Uterus (tissue), 4 donors: ENCODE results near the gene LRP8. TPM values are rescaled to one million over a fixed set of nuclear protein-coding genes. Genes with fewer than 3 reads are reported as not detected.

Experiments
- DNase-seq, 2 donors: peaks; one replicate each; pipeline ENCODE4 v3.0.0-alpha.2; 2019 to 2020
- H3K27ac ChIP-seq, 2 donors: fragments of 200-600 bp; sonication (generic); 1 replicate in 1 of 2; 2 replicates in 1 of 2; pipeline ENCODE4 v1.5.1; 2016 to 2018
- H3K27me3 ChIP-seq, 2 donors: fragments of 200-600 bp; sonication (generic); one replicate each; pipeline ENCODE4 v1.5.1; 2018 to 2019; ENCODE audit warnings: control low read depth in 1 of 2
- H3K36me3 ChIP-seq, 2 donors: fragments of 200-600 bp; sonication (generic); one replicate each; pipeline ENCODE4 v1.5.1; 2019; ENCODE audit warnings: control low read depth in 1 of 2
- H3K4me1 ChIP-seq, 2 donors: fragments of 200-600 bp; sonication (generic); one replicate each; pipeline ENCODE4 v1.5.1; 2018 to 2019; ENCODE audit warnings: control low read depth in 1 of 2
- H3K4me3 ChIP-seq, 2 donors: fragments of 200-600 bp; sonication (generic); 1 replicate in 1 of 2; 2 replicates in 1 of 2; pipeline ENCODE4 v1.5.1; 2018 to 2019; ENCODE audit warnings: mild to moderate bottlenecking in 1 of 2
- H3K9me3 ChIP-seq, 2 donors: fragments of 200-600 bp; sonication (generic); one replicate each; pipeline ENCODE4 v1.5.1; 2019; ENCODE audit warnings: control low read depth in 1 of 2
- POLR2A ChIP-seq, 2 donors: fragments of 450-650 bp; IDR thresholded peaks; one replicate each; pipeline ENCODE4 v1.6.1; 2016; ENCODE audit warnings: antibody characterized with exemption in 2 of 2, mild to moderate bottlenecking in 1 of 2, moderate library complexity in 1 of 2
- intact Hi-C: fragments of 100-400 bp; cut with DNase I; formaldehyde crosslinking; loops from one replicate; pipeline ENCODE4 v1.15.1; 2023; ENCODE audit warnings: low total_unique reads
- total RNA-seq, 4 donors: library from RNA; depleted of rRNA in 3 of 4; stranded (reverse); fragments of >200 nt in 3 of 4; gene quantifications; one replicate each; pipeline versions ENCODE4 v1.1.0 to v1.2.4, GENCODE V29; 2014 to 2023
- TF ChIP-seq, protein P1 (sequence below), 4 experiments: fragments of 200-600 bp in 2 of 4; fragments of 450-650 bp in 2 of 4; sonication (generic) in 2 of 4; IDR thresholded peaks; one replicate each; pipeline ENCODE4 v1.5.1; 2016 to 2019; ENCODE audit warnings: antibody characterized with exemption in 4 of 4, mild to moderate bottlenecking in 2 of 4, moderate library complexity in 1 of 4
- donor health status: DM: yes; HTN: yes; CAD: no.

Gene LRP8
- total RNA-seq, 4 donors from 2014 or later: 1.5 to 15.3 (median 8.5) TPM

- TF ChIP-seq, protein P1, sequence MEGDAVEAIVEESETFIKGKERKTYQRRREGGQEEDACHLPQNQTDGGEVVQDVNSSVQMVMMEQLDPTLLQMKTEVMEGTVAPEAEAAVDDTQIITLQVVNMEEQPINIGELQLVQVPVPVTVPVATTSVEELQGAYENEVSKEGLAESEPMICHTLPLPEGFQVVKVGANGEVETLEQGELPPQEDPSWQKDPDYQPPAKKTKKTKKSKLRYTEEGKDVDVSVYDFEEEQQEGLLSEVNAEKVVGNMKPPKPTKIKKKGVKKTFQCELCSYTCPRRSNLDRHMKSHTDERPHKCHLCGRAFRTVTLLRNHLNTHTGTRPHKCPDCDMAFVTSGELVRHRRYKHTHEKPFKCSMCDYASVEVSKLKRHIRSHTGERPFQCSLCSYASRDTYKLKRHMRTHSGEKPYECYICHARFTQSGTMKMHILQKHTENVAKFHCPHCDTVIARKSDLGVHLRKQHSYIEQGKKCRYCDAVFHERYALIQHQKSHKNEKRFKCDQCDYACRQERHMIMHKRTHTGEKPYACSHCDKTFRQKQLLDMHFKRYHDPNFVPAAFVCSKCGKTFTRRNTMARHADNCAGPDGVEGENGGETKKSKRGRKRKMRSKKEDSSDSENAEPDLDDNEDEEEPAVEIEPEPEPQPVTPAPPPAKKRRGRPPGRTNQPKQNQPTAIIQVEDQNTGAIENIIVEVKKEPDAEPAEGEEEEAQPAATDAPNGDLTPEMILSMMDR (IDR thresholded peaks at IDR 0.05): no peak
- TF ChIP-seq POLR2A (IDR thresholded peaks at IDR 0.05): no peak
- Histone ChIP-seq H3K9me3 (no peaks in the 10 kb centered on the region), H3K4me3 (no peak overlapping the region), H3K4me1 (no peaks in the 10 kb centered on the region), H3K27me3 (no peaks in the 10 kb centered on the region), H3K36me3 (no peaks in the 10 kb centered on the region), H3K27ac (no peak overlapping the region)
- no peak for DNase-seq
- intact Hi-C loops: no loop called here
Observed at GRCh38 chr1:53346814-53347176, 18.9 kb upstream of the LRP8 start.

GRCh38 chr1:53345996-53346813 lies 18.3 kb upstream of the LRP8 start:
- no peaks in the 10 kb centered on the region for H3K27me3 ChIP-seq
- no peaks in the 10 kb centered on the region for H3K4me1 ChIP-seq
- no peak overlapping the region for H3K4me3 ChIP-seq
- no peaks in the 10 kb centered on the region for H3K36me3 ChIP-seq
- no peaks in the 10 kb centered on the region for H3K9me3 ChIP-seq
- H3K27ac ChIP-seq: no peak overlapping the region
- intact Hi-C loops: no loop called here
- DNase-seq: no peak
- no peak for TF ChIP-seq POLR2A (IDR thresholded peaks at IDR 0.05)
- TF ChIP-seq, protein P1 (IDR thresholded peaks at IDR 0.05): no peak

DNA sequence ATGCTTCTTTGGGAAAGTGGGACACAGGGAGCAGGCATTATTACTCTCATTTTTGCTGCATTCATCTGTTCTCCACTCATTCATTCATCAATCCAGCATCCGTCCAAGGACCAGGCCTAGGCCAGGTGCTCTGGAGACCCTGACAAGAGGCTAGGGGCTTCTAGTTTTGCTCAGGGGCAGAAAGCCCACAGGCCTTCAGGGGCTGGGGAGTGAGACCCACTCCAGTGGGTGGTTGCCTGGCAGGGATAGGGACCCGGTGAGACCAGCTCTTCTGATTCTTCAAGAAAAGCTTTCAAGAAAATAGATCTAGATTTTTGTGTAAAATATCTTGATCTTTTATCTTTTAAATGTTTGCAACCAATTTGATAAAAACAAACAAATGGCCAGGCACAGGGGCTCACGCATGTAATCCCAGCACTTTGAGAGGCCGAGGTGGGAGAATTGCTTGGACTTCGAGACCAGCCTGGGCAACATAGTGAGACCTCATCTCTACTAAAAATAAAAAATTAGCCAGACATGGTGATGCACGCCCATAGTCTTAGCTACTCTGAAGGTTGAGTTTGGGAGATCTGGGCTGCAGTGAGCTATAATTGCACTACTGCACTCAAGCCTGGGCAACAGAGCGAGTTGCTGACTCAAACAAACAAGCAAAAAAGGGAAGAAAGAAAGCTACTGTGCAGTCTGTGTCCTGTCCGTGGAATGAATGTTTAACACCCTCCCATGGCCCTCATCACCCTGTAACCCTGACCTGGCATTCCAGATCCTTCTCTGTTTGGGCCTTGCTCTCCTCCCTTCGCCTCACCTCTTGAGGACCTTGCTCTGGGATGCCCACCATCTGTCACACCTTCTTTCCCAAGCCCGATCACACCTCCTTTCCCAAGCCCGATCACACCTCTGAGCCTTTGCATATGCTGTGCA lies 17.3 kb upstream of the LRP8 start:
- no peak for DNase-seq
- Histone ChIP-seq H3K36me3 (no peaks in the 10 kb centered on the region), H3K4me3 (no peak overlapping the region), H3K27ac (no peak overlapping the region), H3K4me1 (no peaks in the 10 kb centered on the region), H3K9me3 (no peaks in the 10 kb centered on the region), H3K27me3 (no peaks in the 10 kb centered on the region)
- intact Hi-C loops: no loop called here
- TF ChIP-seq, protein P1 (IDR thresholded peaks at IDR 0.05): no peak

DNA sequence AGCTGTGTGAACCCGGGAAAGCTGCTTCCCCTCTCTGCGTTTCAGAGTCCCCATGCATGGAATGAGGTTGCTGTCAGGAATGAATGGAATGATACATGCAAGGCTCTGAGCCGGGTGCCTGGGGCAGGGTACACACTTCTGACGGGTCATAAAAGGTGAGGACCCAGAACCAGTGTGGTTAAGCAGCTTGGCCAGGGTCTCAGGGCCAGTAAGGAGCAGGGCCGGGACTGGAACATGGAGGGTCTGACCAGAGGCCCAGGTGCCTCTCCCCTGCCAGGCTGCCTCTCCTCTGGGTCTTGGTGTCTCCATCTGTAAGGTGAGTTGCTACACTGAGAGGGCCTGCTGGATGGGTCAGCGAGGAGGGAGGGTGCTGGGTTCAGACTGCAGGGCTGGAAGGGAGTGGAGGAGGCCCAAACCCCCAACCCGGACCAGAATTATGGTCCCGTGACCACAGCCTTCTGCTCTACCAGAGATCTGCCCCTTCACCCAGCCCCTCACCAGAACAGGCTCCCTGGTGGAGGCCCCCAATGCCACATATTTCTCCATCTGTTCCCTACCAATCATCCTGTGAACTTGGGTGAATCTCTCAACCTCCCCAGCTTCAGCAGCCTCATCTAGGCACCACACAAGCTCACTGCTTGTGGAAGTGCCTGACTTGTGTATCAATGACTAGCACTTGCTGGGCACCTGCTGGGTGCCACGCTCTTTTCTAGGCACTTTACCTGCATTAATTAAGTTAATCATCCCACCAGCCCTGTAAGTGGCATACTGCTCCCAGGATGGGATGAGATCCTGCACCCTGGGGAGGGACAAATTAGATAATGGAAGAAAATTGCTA lies 16.2 kb upstream of the LRP8 start:
- Histone ChIP-seq H3K4me1 (no peaks in the 10 kb centered on the region), H3K4me3 (no peak overlapping the region), H3K27ac (no peak overlapping the region), H3K27me3 (no peaks in the 10 kb centered on the region), H3K36me3 (no peaks in the 10 kb centered on the region), H3K9me3 (no peaks in the 10 kb centered on the region)
- TF ChIP-seq, protein P1 (IDR thresholded peaks at IDR 0.05): no peak
- TF ChIP-seq POLR2A (IDR thresholded peaks at IDR 0.05): no peak
- DNase-seq: no peak
- intact Hi-C loops: no loop called here
